ENCODE results near the gene SLC30A2.

The SLC30A2 gene

GRCh38 chr1:26029864-26030481, 15.9 kb downstream of the SLC30A2 start:
- H3K4me3 ChIP-seq (ENCODE audit: control insufficient read depth, low read depth, low read length): no peak overlapping the region
- DNase-seq (ENCODE audit: low read depth): no peak
- TF ChIP-seq CTCF (conservative IDR thresholded peaks at IDR 0.05; ENCODE audit: control insufficient read depth, insufficient read depth, low read depth, low read length): no peak

- no peak overlapping the region for H3K4me3 ChIP-seq (ENCODE audit: control insufficient read depth, low read depth, low read length)
- no peak for TF ChIP-seq CTCF (conservative IDR thresholded peaks at IDR 0.05; ENCODE audit: control insufficient read depth, insufficient read depth, low read depth, low read length)
- no peak for DNase-seq (ENCODE audit: low read depth)
Measured at GRCh38 chr1:26029054-26029863, 16.7 kb downstream of the SLC30A2 start.

GRCh38 chr1:26028490-26028980, 17.4 kb downstream of the SLC30A2 start:
- DNase-seq (ENCODE audit: low read depth): no peak
- no peak for TF ChIP-seq CTCF (conservative IDR thresholded peaks at IDR 0.05; ENCODE audit: control insufficient read depth, insufficient read depth, low read depth, low read length)

GRCh38 chr1:26027716-26028489, 18.0 kb downstream of the SLC30A2 start:
- no peak for TF ChIP-seq CTCF (conservative IDR thresholded peaks at IDR 0.05; ENCODE audit: control insufficient read depth, insufficient read depth, low read depth, low read length)
- no peak overlapping the region for H3K4me3 ChIP-seq (ENCODE audit: control insufficient read depth, low read depth, low read length)
- DNase-seq (ENCODE audit: low read depth): peak; percentile 6

More at GRCh38 chr1:26028490-26028980, 17.4 kb downstream of the SLC30A2 start:
- H3K4me3 ChIP-seq (ENCODE audit: control insufficient read depth, low read depth, low read length): no peak overlapping the region

- no peak overlapping the region for H3K4me3 ChIP-seq (ENCODE audit: control insufficient read depth, low read depth, low read length)
- TF ChIP-seq CTCF (conservative IDR thresholded peaks at IDR 0.05; ENCODE audit: control insufficient read depth, insufficient read depth, low read depth, low read length): no peak
- no peak for DNase-seq (ENCODE audit: low read depth)
Measured at GRCh38 chr1:26025517-26025916, 20.4 kb downstream of the SLC30A2 start.

GRCh38 chr1:26025060-26025459, 20.9 kb downstream of the SLC30A2 start:
- H3K4me3 ChIP-seq (ENCODE audit: control insufficient read depth, low read depth, low read length): no peak overlapping the region
- no peak for TF ChIP-seq CTCF (conservative IDR thresholded peaks at IDR 0.05; ENCODE audit: control insufficient read depth, insufficient read depth, low read depth, low read length)
- DNase-seq (ENCODE audit: low read depth): no peak
